Transverse colon (tissue), 4 donors: ENCODE measurements around the gene RIPOR3.

Experiments used
- EP300 ChIP-seq: sonication (generic); formaldehyde crosslinking; IDR thresholded peaks from one replicate; pipeline ENCODE4 v1.6.1; 2017; ENCODE audit warnings: antibody characterized with exemption, low read depth
- POLR2A ChIP-seq: fragments of 450-650 bp; IDR thresholded peaks from one replicate; pipeline ENCODE4 v1.6.1; 2016; ENCODE audit warnings: antibody characterized with exemption, mild to moderate bottlenecking, moderate library complexity
- POLR2AphosphoS5 ChIP-seq, 3 donors: sonication (generic); formaldehyde crosslinking; IDR thresholded peaks; one replicate each; pipeline ENCODE4 v1.6.1; 2016; ENCODE audit warnings: antibody characterized with exemption in 3 of 3
- TF ChIP-seq, protein P1 (sequence below), 5 experiments: fragments of 200-600 bp in 3 of 5; fragments of 450-650 bp in 2 of 5; sonication (generic) in 3 of 5; IDR thresholded peaks; 1 replicate in 2 of 5; 2 replicates in 3 of 5; pipeline ENCODE4 v1.5.1; 2016 to 2017; ENCODE audit warnings: antibody characterized with exemption in 5 of 5, inconsistent platforms in 3 of 5, mild to moderate bottlenecking in 2 of 5, moderate library complexity in 1 of 5

DNA sequence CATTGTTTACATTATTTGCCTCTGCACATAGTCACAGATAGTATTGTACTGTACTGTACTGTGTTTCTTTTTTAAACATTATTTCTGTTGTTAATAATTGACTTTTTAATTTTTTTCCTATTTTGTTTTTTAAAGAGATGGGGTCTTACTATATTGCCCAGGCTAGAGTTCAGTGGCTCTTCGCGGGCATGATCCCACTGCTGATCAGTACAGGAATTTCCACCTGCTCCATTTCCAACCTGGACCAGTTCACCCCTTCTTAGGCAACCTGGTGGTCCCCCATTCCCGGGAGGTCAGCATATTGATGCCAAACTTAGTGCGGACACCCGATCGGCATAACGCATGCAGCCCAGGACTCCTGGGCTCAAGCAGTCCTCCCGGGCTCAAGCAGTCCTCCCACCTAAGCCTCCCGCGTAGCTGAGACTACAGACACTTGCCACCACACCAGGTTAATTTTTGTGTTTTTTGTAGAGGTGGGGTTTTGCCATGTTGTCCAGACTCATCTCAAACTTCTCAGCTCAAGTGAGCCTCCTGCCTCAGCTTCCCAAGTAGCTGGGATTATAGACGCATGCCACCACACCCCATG lies 133.7 kb downstream of the RIPOR3 start:
- TF ChIP-seq POLR2A (no peak), POLR2AphosphoS5 (IDR thresholded peaks at IDR 0.05) (no peak), EP300 (no peak)
- TF ChIP-seq, protein P1, sequence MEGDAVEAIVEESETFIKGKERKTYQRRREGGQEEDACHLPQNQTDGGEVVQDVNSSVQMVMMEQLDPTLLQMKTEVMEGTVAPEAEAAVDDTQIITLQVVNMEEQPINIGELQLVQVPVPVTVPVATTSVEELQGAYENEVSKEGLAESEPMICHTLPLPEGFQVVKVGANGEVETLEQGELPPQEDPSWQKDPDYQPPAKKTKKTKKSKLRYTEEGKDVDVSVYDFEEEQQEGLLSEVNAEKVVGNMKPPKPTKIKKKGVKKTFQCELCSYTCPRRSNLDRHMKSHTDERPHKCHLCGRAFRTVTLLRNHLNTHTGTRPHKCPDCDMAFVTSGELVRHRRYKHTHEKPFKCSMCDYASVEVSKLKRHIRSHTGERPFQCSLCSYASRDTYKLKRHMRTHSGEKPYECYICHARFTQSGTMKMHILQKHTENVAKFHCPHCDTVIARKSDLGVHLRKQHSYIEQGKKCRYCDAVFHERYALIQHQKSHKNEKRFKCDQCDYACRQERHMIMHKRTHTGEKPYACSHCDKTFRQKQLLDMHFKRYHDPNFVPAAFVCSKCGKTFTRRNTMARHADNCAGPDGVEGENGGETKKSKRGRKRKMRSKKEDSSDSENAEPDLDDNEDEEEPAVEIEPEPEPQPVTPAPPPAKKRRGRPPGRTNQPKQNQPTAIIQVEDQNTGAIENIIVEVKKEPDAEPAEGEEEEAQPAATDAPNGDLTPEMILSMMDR (IDR thresholded peaks at IDR 0.05), result no peak
